Astrocyte of the hippocampus (primary cell): ENCODE measurements around the gene FNBP1.
A peak's percentile ranks its signal among the peaks of the same experiment; 100 is the strongest.

Experiments used
- DNase-seq: peaks from one replicate; pipeline ENCODE4 v3.0.0; 2011; ENCODE audit warnings: low read depth, low spot score

Gene FNBP1

DNA sequence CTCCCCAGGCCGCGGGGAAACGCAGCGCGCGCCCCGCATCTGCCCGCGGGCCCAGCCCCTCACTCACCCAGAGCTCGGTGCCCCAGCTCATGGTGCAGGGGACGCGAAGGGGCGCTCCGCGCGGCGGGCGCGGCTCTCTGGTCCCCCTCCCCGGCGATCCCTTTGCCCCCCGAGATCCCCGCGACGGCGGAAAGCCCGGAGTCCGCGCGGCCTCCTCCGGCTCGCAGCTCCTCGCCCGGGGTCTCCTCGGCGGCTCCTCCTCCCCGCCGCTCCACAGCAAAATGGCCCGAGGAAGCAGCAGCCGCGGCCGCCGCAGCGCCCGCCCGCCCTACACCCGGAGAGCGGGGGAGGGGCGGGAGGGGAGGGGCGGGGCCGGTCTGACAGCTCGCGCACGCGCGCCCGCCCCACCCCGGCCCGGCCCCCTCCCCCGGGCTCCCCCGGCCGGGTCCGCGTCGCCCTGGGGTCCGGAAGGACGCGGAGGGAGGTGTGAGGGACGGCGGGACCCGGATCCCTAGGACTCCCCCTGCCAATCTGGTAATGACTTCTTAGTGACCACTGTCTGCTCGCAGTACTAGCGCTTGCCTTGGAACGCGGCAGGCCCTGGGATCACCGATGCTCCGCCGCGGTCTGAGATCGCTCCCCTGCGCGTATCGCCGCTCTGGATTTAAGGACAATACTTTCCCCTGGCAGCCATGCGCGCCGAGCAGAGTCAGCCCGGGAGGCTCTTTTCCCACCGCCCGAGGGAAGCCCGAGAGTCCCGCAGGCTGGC lies at the start of gene FNBP1:
FNBP1 (minus strand) TSS at position 305 of the 769 bp plus-strand sequence; CDS start at position 91, 214 bp downstream.
- peak; percentile 92 for DNase-seq

DNA sequence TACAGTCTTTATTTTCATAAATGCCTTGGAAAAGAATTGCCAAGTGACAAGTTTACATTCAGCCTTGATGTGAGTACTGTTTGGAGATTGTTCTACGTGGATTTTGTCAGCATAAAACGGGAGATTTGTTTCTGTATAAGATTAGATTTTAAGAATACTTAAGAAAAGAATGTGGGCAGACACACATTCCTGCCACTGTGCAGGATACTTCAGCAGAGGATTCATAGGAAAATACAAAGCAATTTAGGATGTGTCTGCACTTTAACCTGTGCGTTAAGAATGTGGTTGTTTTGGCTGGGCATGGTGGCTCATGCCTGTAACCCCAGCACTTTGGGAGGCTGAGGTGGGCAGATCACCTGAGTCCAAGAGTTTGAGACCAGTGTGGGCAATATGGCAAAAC lies 47.9 kb upstream of the FNBP1 start:
- no peak for DNase-seq

DNA sequence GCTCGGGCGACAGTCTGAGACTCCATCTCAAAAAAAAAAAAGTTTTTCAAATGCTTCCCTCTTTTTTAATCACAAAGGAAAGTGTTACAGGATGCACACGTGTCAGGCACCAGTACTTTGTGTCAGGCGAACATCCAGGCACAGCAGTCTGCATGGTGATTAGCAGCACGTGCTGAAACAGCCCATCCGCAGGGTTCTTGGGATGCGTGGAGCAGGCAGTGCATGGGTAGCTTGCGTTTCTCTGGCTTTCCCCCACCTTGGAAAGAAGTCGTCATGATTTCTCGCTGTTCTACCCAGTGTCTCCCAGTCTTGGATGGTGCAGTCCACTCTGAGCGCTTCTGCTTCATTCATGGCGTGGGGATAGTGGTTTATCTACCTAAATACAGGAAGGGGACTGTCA lies 46.2 kb upstream of the FNBP1 start:
- DNase-seq, result no peak

DNA sequence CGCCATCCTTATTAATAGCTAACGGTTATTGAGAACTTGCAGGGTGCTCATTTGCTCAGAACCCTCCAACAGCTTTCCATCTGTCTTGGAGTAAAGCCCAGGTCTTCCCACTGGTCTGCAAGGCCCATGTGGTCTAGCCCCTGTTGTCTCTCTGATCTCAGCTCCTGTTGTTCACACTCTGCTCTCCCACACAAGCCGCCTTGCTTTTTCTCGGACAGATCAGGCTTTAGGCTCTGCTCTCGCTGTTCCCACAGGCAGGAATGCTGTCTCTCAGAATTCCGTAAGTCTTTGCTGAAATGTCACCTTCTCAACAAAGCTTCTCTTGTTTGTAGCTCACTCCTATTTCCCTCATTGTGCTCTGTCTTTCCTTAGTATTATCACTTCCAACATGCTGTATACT lies 45.1 kb upstream of the FNBP1 start:
- no peak for DNase-seq

DNA sequence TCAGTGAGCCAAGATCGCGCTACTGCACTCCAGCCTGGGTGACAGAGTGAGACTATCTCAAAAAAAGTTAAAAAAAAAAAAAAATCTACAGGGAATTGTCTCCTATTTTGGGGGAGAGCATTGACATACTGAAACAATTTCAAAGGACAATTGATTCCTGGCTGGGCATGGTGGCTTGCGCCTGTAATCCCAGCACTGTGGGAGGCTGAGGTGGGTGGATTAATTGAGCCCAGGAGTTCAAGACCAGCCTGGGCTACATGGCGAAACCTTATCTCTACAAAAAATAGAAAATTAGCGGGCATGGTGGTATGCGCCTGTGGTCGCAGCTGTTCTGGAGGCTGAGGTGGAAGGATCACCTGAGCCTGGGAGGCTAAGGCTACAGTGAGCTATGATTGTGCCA lies 41.3 kb upstream of the FNBP1 start:
- no peak for DNase-seq

DNA sequence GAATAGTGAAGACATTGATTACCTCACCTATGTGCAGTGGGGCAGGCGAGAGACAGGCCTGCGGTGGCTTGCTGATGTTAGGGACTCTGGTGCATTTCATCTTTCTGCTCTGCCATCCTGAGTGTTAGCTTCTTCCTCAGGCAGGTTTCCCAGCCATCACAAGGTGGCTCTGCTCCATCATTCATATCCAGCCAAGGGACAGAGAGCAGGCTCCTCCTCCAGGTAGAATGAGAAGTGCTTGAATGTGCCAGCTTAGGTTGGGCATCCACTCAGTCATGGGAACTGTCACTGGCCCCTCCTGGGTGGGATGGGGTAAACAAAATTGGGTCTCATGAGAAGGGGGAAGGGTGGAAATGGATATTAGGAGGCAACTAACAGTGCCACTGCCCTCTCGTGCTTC lies 35.6 kb upstream of the FNBP1 start:
- no peak for DNase-seq

DNA sequence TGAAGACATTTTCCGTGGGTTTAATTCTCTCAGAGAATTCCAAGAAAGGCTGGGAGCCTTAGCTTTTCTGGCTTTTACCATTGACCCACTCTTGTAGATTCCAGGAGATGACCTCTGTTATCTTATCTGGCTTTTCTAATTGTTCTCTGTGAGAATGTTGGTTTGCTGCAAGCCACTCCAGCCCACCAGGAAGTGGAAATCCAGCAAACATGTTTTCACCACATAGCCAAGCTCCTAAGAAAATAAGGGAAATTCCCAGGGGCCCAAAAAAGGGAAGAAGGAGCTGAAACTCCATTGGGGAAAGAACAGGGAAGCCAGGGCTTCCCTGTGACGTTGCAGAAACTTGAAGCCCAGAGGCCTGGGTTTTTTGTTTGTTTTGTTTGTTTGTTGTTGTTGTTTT lies 30.4 kb upstream of the FNBP1 start:
- peak; percentile 69 for DNase-seq

DNA sequence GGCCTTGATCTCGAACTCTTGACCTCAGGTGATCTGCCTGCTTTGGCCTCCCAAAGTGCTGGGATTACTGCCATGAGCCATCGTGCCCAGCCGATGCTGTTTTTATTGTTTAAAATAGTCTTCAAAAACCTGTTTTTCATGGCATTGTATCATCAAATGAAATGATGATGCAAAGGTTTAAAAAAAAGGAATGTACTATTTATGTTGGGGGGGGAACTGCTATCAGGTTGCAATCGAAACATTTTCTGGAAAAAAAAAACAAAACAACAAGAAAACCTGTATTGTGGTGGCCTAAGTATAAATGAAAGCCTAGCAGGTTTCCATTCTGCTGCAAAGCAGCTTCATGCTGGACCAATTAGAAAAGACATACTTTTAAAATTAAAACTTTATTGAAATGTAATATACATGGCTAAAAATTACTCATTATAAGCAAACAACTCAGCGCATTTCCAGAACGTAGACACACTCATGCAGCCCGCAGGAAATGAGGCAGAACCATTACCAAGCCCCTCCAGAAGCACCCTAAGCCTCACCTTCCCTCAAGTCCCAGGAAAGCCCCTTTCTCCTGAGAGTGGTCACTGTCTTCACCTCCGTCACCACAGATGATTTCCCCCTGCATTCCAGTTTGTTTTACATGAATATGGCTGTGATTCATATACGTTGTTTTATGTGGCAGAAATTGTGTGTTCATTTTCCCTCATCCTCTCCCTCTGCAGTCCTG lies 29.7 kb upstream of the FNBP1 start:
- peak; percentile 14 for DNase-seq

DNA sequence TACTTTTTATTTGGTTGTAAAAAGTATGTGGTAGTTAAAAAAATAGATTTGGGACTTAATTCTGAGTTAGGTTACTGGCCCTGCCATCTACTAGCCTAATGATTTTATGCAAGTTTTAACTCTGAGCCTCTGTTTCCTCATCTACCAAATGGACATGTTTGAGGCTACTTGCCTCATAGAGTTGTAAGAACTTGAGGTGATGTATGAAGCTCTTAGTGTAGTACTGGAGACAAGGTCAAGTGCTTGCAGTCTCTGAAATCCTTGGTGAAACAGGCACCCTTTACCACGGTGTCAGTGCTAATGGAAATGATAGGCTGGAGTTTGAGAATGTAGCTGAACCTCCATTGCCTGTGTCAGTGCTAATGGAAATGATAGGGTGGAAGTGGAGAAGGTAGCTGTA lies 26.1 kb upstream of the FNBP1 start:
- DNase-seq, result no peak

DNA sequence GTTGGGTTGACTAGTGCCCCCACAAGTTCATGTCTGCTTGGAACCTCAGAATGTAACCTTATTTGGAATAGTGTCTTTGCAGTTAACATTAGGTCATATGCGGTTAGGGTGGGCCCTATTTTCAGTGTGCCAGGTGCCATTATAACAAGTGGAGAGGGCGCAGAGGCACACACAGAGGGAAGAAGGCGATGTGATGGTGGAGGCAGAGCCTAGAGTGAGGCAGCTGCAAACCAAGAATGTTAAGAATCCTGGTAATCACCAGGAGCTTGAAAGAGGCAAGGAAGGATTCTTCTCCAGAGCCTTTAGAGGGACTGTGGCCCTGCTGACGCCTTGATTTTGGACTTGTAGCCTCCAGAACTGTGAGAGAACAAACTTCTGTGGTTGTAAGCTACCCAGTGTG lies 21.6 kb upstream of the FNBP1 start:
- peak; percentile 11 for DNase-seq

DNA sequence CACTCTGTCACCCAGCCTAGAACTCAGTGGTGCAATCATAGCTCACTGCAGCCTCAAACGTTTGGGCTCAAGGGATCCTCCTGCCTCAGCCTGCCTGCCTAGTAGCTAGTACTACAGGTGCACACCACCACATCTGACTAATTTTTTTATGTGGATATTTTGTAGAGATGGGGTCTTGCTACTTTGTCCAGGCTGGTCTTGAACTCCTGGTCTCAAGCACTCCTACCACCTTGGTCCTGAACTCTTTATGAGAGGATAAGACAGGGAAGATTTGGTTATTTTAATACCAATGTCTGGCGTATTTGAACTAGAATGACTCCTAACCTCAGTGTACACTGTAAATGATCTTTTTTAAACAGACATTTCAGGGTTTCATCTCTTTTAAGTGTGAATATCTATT lies 19.8 kb upstream of the FNBP1 start:
- no peak for DNase-seq

DNA sequence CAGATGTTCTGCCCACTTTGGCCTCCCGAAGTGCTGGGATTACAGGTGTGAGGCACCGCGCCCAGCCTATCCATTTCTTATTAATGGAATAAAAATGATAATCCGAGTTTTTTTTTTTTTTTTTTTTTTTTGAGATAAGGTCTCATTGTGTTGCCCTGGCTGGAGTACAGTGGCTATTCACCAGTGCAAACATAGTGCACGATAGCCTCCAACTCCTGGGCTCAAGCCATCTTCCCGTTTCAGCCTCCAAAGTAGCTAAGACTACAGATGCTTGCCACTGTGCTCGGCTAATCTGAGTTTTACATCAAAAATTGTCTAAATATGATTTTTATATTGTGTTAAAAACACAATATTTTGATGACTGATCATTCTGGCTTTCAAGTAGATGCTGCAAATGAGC lies 17.3 kb upstream of the FNBP1 start:
- DNase-seq, result no peak

DNA sequence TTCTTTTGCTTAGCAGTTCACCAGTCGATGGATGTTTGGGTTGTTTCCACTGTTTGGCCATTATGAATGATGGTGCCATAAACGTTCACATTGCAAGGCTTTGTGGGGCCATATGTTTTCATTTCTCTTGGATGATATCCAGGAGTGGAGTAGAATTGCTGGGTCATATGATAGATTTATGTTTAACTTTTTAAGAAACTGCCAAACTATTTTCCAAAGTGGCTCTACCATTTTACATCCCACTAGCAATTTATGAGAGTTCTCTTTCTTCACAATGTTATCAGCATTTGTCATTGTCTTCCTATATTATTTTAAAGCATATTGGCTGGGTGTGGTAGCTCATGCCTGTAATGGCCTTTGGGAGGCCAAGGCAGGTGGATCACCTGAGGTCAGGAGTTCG lies 15.9 kb upstream of the FNBP1 start:
- no peak for DNase-seq

DNA sequence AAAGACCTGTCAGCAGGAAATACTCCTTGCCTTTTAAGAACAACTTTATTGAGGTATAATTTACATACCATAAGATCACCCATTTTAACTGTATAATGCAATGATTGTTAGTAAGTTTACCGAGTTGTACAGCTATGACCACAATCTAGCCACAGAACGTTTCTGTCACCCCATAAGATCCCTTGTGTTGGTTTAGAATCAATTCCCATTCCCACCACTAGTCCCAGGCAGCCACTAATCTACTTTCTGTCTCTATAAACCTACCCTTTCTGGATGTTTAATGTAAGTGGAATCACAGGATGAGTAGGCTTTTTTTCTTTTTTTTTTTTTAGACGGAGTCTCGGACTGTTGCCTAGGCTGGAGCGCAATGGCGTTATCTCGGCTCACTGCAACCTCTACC lies 15.2 kb upstream of the FNBP1 start:
- DNase-seq, result peak; percentile 12

DNA sequence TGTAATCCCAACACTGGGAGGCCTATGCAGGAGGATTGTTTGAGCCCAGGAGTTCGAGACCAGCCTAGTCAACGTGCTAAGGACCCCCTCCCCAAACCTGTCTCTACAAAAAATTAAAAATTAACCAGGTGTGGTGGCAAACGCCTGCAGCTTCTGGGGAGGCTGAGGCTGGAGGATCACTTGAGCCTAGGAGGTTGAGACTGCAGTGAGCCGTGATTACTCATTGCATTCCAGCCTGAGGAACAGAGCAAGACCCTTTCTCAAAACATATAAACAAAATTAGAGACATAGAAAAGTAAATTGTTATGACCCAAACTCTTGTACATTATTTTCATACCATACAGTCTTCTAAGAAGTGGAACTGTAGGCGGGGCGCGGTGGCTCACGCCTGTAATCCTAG lies 11.8 kb upstream of the FNBP1 start:
- DNase-seq, result no peak

DNA sequence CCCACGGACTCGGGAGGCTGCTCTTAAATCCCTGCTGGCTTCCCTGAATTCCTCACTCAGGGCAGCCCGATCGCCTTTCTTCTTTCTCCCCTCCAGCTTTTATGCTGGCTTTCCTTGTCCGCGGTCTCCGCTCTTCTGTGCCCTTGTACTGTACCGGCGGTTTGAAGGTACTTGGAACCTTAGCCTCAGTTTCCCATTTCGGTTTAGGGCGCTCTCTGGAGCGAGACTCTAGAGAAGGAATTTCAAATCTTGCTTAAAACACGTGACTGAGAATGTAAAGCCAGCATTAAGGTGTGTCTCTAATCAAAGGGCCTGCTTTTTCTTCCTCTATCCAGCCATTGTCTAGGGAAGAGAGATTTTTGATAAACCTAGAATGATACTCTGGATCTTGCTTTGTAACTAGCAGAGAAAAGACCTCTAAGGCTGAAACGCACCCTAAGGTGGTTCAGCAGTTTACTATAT lies 11.4 kb upstream of the FNBP1 start:
- DNase-seq, result peak; percentile 37

DNA sequence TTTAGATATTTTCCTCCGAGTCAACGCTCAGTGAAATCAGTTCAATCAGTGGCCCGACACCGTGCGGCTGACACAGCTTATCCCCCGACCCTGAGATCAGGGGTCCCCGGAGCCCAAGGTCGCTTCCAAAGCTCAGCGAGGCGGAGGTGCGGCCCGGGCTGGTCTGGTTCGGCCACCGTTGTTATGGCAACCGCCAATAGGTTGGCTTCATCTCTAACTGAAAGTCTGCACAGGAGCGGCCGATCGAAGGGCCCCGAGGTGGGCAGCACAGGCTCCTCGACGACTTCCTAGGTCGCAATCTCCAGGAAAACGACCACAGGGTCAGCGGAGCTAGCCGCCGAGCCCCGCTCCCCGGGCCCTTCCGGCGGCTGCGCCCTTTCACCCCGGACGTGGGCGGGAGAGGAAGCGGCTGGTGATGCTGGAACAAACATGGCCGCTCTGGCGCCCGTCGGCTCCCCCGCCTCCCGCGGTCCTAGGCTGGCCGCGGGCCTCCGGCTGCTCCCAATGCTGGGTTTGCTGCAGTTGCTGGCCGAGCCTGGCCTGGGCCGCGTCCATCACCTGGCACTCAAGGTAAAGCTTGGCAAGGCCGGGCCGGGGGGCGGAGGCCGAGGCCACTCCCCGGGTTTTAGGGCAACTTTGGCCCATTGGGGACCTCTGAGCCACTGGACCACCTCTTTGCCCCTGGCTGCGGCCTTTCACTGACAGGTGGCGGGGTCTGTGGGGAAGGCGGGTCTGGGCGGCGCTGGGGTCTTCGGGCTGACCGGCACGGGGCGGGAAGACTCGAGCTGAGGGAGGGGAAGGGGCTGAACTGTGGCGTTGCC lies 10.7 kb upstream of the FNBP1 start, which contains the start of gene GPR107:
GPR107 (plus strand) TSS at position 403 of the 821 bp plus-strand sequence; CDS start at position 430, 27 bp downstream.
- peak; percentile 88 for DNase-seq

DNA sequence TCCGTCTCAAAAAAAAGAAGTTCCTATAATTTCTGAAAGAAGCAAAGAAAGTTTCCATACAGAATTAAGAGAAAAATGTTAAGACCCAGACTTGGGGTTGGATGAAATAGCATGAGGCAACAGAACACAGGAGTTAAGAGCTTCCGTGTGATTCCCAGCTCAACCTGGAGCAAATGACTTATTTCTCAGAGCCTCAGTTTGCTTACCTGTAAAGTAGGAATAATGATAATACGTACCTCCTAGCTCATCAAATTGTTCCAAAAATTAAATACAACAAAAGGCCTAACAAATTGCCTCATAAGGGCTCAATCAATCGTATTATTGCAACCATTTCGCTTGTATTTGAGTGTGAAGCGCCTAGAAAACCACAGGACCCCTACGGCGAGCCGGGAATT lies 10.1 kb upstream of the FNBP1 start:
- no peak for DNase-seq

DNA sequence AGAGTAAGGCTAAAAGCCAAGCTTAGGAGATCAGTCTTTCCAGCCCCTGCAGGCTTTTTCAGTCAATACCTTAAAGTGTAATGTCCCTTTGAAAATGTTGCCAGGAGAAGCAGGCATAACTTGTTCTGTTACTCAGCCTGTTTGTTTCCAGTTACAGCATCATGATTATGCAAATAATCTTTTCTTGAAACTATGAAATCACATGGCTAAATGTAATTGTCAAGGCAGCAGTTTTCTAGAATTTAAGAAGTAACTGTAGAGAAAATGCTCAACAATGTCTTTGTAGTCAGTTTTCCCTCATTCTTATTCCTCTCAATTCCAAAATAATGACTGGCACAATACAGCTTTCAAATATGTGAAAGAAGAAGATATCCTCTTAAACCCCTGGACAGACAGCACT lies 8.9 kb upstream of the FNBP1 start:
- DNase-seq, result no peak

DNA sequence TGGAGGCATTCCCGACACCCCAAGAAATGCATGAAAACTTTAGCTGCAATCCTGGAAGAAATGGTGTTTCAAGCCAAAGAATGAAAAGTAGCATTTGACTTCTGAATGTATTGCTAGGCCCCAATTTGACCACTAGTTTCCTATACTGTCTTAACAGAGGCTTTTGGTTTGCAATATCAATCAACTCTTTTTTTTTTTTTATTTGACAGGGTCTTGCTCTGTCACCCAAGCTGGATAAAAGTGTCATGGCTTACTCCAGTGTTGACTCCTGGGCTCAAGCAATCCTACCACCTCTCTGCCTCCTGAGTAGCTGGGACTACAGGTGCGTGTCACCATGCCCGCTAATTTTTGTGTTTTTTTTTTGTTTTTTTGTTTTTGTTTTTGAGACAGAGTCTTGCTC lies 7.5 kb upstream of the FNBP1 start:
- DNase-seq, result no peak

DNA sequence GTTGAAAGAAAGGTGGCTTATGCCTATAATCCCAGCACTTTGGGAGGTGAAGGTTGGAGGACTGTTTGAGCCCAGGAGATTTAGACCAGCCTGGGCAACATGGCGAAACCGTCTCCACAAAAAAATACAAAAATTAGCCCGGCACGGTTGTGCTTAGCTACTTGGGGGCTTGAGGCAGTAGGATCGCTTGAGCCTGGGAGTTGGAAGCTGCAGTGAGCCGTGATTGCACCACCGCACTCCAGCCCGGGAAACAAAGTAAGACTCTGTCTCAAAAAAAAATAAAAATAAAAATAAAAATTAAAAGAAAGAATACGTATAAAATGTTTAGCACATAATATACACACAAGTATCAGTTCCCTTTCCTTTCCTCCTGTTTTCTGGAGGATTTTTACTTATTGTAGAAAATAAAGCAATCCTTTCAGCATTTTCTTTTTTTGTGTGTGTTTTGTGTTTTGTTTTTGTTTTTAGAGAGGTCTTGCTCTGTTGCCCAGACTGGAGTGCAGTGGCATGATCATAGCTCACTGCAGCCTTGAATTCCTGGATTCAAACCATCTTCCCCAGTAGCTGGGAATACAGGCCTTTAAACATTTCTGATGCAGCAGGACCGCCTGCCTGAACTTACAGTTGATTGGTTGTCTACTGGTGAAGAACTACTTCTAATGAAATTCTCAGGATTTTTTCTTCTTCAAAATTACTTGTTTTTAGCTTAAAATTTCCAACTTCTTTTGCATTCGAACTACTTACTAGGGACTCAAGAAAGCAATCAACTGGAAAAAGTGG lies 6.6 kb upstream of the FNBP1 start:
- no peak for DNase-seq
